GM12865 (cell line): ENCODE data around the gene ZFYVE28.
"Not testable (repeated sequence)": the region's sequence is repeated elsewhere in the genome, so short reads cannot be mapped to it uniquely, and the experiment has no call there.

Experiments used
- DNase-seq: peaks from one replicate; pipeline ENCODE4 v3.0.0; 2010; ENCODE audit warnings: low read depth
- H3K4me3 ChIP-seq: 2 replicates; pipeline ENCODE4 v1.5.1; 2011; ENCODE audit warnings: mild to moderate bottlenecking, low read depth, low read length, control low read depth
- TF ChIP-seq, protein P1 (sequence below): IDR thresholded peaks from 2 replicates; pipeline ENCODE4 v1.5.1; 2011; ENCODE audit warnings: low read length, control low read depth, low read depth, inconsistent platforms; ENCODE audit not compliant: insufficient read depth; ENCODE audit errors: missing control alignments

The ZFYVE28 gene

DNA sequence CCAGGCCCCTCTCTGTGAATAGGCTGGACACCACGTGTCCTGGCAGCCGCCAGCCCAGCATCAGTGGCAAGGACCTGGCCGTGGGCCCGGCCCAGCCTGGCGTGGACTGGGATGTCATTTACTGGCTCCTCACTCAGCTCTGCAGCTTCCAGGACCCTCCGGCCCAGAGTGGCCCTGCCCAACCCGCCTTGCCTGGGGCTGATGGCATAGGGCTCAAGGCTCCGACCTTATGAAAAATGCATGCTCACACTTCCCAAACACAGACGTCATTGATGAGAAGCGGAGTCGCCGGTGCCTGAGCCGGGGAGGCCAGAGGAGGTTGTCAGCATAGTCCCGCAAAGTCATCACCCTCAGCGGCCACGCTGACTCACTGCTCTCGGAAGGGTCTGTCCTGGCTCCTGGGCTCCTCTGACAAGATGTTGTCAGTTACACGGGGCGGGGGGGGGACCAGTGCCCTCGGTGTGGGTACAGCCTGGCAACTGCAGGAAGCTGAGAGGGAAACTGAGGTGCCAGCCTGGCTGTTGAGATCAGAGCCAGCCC lies 14.6 kb upstream of the ZFYVE28 start:
- TF ChIP-seq, protein P1, sequence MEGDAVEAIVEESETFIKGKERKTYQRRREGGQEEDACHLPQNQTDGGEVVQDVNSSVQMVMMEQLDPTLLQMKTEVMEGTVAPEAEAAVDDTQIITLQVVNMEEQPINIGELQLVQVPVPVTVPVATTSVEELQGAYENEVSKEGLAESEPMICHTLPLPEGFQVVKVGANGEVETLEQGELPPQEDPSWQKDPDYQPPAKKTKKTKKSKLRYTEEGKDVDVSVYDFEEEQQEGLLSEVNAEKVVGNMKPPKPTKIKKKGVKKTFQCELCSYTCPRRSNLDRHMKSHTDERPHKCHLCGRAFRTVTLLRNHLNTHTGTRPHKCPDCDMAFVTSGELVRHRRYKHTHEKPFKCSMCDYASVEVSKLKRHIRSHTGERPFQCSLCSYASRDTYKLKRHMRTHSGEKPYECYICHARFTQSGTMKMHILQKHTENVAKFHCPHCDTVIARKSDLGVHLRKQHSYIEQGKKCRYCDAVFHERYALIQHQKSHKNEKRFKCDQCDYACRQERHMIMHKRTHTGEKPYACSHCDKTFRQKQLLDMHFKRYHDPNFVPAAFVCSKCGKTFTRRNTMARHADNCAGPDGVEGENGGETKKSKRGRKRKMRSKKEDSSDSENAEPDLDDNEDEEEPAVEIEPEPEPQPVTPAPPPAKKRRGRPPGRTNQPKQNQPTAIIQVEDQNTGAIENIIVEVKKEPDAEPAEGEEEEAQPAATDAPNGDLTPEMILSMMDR: no peak
- DNase-seq: no peak

GRCh38 chr4:2432004-2432403 lies 13.6 kb upstream of the ZFYVE28 start:
- no peak for DNase-seq
- TF ChIP-seq, protein P1: no peak
- no peak overlapping the region for H3K4me3 ChIP-seq

More for the DNA sequence above, 14.6 kb upstream of the ZFYVE28 start:
- no peak overlapping the region for H3K4me3 ChIP-seq

DNA sequence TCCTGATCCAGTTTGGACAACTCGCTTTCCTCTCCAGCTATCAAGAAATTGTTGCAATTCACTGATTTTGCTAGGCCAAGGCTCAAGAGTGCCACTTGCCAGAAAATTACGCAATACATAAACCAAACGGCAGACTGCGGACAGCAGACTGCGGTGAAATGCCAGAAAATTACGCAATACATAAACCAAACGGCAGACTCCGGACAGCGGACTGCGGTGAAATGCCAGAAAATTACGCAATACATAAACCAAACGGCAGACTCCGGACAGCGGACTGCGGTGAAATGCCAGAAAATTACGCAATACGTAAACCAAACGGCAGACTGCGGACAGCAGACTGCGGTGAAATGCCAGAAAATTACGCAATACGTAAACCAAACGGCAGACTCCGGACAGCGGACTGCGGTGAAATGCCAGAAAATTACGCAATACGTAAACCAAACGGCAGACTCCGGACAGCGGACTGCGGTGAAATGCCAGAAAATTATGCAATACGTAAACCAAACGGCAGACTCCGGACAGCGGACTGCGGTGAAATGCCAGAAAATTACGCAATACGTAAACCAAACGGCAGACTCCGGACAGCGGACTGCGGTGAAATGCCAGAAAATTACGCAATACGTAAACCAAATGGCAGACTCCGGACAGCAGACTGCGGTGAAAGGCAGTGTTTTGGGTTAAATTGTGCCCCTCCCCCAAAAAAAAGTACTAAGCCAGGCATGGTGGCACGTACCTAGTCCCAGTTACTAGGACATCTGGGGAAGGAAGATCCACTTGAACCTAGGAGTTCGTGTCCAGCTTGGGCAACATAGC lies 11.7 kb upstream of the ZFYVE28 start:
- DNase-seq, H3K4me3 ChIP-seq: not testable (repeated sequence)

DNA sequence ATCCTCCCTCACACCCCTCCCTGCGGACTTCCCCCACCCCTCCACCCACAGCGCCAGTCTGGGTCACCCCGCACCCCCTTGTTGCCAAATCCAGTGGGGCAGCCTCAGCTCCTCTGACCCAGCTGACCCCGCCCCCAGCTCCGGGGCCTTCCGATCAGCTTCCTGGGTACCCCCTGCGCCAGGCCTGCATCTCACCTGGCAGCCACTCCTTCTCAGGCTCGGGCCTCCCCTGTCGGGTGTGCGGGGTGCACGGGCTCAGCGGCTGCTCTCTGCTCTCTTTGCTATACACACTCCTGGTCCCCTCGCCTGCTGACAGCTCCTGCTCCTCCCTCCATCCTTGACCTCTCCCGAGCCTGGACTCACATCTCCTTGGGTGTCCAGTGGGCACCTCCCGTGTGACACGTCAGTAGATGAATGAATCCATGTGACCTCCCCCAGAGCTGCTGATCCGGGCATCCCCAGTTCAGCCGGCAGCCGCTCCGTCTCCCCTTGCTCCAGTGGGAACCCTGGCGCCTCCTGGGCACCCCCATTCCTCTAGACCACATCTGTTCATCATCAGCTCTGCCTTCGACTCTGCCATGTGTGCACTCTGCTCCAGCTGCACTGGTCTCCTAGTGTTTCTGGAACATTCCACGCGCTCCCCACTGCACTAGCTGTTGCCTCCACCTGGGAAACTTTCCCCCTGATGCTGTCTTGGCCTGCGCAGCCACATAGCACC lies 10.2 kb upstream of the ZFYVE28 start:
- no peak for DNase-seq
- TF ChIP-seq, protein P1: no peak
- H3K4me3 ChIP-seq: no peak overlapping the region

DNA sequence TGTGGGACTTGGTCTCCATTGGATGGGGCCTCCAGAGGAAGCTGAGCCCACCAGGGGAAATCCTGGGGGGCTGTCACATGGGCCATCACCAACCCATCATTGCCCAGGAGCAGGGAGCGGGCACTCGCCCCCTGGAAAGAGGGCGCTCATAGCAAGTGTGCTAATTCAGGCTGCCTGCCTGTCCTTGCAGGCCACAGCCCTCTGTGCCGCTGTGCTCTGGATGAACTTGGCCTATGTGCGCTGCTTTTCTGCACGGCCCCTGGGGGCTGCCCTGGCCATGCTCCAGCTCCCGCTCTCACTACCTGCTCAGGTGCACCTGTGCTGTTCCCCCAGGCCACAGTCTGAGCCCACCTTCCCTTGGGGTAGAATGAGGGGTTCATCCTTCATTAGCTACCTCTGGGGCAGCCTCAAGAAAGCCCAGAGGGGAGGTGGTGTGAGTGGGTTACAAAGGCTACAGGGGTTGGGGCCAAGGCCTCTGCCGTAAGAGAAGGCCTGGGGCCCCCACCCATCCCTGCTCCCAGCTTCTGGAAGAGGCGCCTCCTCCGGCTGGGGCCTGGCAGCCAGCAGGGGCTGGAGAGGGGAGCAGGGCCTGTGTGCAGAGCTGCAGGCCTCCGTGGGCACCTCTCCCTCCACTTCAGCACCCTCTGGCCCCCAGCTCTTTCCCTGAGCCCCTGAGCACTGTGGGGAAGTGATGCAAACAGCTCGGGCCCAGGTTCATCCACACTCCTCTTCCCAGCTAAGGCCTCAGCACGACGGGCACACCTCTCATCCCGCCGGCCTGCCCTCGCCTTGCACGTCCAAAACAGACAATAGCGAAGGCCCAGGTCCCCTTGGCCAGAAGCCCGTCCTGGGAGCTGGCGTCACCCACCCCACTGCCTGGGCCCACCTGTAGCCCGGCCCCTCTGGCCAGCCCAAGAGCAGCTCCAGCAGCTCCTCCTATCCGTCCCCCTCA lies 9.2 kb upstream of the ZFYVE28 start:
- no peak overlapping the region for H3K4me3 ChIP-seq
- TF ChIP-seq, protein P1: no peak

DNA sequence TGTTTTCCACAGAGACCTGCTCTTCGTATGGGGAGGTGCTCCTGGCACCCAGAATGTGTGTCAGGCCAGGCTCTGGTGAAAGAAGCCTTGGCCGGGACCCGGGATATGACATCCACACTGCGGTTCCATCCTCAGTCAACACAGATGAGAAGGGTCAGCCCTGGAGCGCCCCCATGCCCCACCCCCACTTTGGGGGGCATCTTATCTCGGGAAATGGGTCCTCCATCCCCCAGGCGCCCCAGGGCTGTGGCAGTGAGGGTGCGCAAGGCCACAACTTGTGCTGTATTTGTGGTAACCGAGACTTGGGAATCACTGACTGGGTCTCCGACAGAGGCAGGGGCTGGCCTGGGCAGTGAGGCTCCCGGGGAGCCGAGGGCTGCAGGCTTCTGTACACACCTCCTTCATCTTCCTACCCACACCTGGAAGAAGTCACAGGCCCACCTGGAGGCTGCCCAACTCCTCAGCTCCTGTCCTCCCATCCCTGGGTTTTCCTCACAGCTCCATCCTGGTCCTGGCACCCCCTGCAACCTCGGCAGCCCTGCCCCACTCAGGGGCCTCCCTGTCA lies 8.3 kb upstream of the ZFYVE28 start:
- TF ChIP-seq, protein P1: no peak
- no peak overlapping the region for H3K4me3 ChIP-seq
- no peak for DNase-seq

More for the DNA sequence above, 9.2 kb upstream of the ZFYVE28 start:
- no peak for DNase-seq
